OCI-LY1 (cell line): Measurements from ENCODE around the gene SDHAF3.
"Not testable (repeated sequence)": the region's sequence is repeated elsewhere in the genome, so short reads cannot be mapped to it uniquely, and the experiment has no call there.

ENCODE experiments used
- H2AFZ ChIP-seq: fragments of 200-600 bp; sonication (generic), shearing (Covaris generic); 2 replicates; pipeline ENCODE4 v1.6.0; 2014; ENCODE audit warnings: antibody characterized with exemption, mild to moderate bottlenecking, low read length
- H3F3A ChIP-seq: fragments of 200-600 bp; sonication (generic), shearing (Covaris generic); 2 replicates; pipeline ENCODE4 v1.6.0; 2014; ENCODE audit warnings: mild to moderate bottlenecking, antibody characterized with exemption, low read length, moderate library complexity; ENCODE audit not compliant: insufficient read depth
- H3K27ac ChIP-seq: fragments of 200-600 bp; sonication (generic); 2 replicates; pipeline ENCODE4 v1.5.1; 2014; ENCODE audit warnings: low read length, mixed run types, mild to moderate bottlenecking, low read depth; ENCODE audit not compliant: poor library complexity, severe bottlenecking
- H3K27me3 ChIP-seq: fragments of 200-600 bp; sonication (generic); 2 replicates; pipeline ENCODE4 v1.6.0; 2014; ENCODE audit warnings: antibody characterized with exemption, mild to moderate bottlenecking, low read length, moderate library complexity; ENCODE audit not compliant: insufficient read depth
- H3K36me3 ChIP-seq: fragments of 200-600 bp; sonication (generic); 2 replicates; pipeline ENCODE4 v1.6.1; 2014; ENCODE audit warnings: mild to moderate bottlenecking, antibody characterized with exemption, low read length, moderate library complexity, mixed read lengths; ENCODE audit not compliant: insufficient read depth
- H3K4me1 ChIP-seq: fragments of 200-600 bp; sonication (generic); 2 replicates; pipeline ENCODE4 v1.5.1; 2014; ENCODE audit warnings: mild to moderate bottlenecking, low read length, moderate library complexity; ENCODE audit not compliant: insufficient read depth, severe bottlenecking
- H3K4me2 ChIP-seq: fragments of 200-600 bp; sonication (generic), shearing (Covaris generic); 2 replicates; pipeline ENCODE4 v1.6.1; 2014; ENCODE audit warnings: low read length
- H3K4me3 ChIP-seq: fragments of 200-600 bp; sonication (generic); 2 replicates; pipeline ENCODE4 v1.5.1; 2014; ENCODE audit warnings: low read length, low read depth, mild to moderate bottlenecking, mixed read lengths; ENCODE audit not compliant: poor library complexity, severe bottlenecking
- H3K79me2 ChIP-seq: fragments of 200-600 bp; shearing (Covaris generic); 2 replicates; pipeline ENCODE4 v1.6.1; 2016; ENCODE audit warnings: mixed run types, low read length, mixed read lengths; ENCODE audit not compliant: insufficient read depth
- H3K9ac ChIP-seq: fragments of 200-600 bp; sonication (generic), shearing (Covaris generic); 2 replicates; pipeline ENCODE4 v1.6.1; 2014; ENCODE audit warnings: mild to moderate bottlenecking, low read length, mixed read lengths
- H3K9me2 ChIP-seq: fragments of 200-600 bp; sonication (generic), shearing (Covaris generic); 2 replicates; pipeline ENCODE4 v1.6.1; 2014; ENCODE audit warnings: low read depth, mild to moderate bottlenecking, low read length, mixed read lengths
- H3K9me3 ChIP-seq: fragments of 200-600 bp; shearing (Covaris generic); 2 replicates; pipeline ENCODE4 v1.6.1; 2014; ENCODE audit warnings: low read length, mixed read lengths
- H4K20me1 ChIP-seq: fragments of 200-600 bp; sonication (generic), shearing (Covaris generic); 2 replicates; pipeline ENCODE4 v1.6.0; 2016; ENCODE audit warnings: mild to moderate bottlenecking, low read length; ENCODE audit not compliant: insufficient read depth
- CTCF ChIP-seq: fragments of 200-600 bp; sonication (generic), shearing (Covaris generic); IDR thresholded peaks from 2 replicates; pipeline ENCODE4 v1.5.1; 2017; ENCODE audit warnings: mild to moderate bottlenecking, antibody characterized with exemption, low read length, moderate library complexity, mixed read lengths
- EZH2 ChIP-seq: fragments of 200-600 bp; sonication (generic), shearing (Covaris generic); IDR thresholded peaks from 2 replicates; pipeline ENCODE4 v1.8.0; 2017; ENCODE audit warnings: borderline replicate concordance, mixed run types, mild to moderate bottlenecking, antibody characterized with exemption, low read length, moderate library complexity, mixed read lengths

Gene SDHAF3

GRCh38 chr7:97155897-97156418 is 38.5 kb downstream of the SDHAF3 start:
- H3K4me1 ChIP-seq: no peaks in the 10 kb centered on the region

GRCh38 chr7:97159984-97160383 is 42.5 kb downstream of the SDHAF3 start:
- H3K4me1 ChIP-seq, H3K9ac ChIP-seq, H3K4me2 ChIP-seq, H3K27me3 ChIP-seq, H3K27ac ChIP-seq, H3K9me3 ChIP-seq, H3K9me2 ChIP-seq, H3K4me3 ChIP-seq, H2AFZ ChIP-seq, H3F3A ChIP-seq, H4K20me1 ChIP-seq: not testable (repeated sequence)
- peaks cover 62% of the 10 kb centered on the region for H3K36me3 ChIP-seq
- peaks cover 15% of the 10 kb centered on the region; the same call in 1 of the 2 replicates for H3K79me2 ChIP-seq

More at GRCh38 chr7:97155897-97156418, 38.5 kb downstream of the SDHAF3 start:
- H3K4me2 ChIP-seq: no peak overlapping the region
- peaks cover 53% of the 10 kb centered on the region for H3K36me3 ChIP-seq
- no peaks in the 10 kb centered on the region for H3F3A ChIP-seq
- no peak overlapping the region for H3K27ac ChIP-seq
- no peak overlapping the region for H3K4me3 ChIP-seq
- H4K20me1 ChIP-seq: no peaks in the 10 kb centered on the region; the same call in 1 of the 2 replicates
- no peaks in the 10 kb centered on the region for H3K27me3 ChIP-seq
- no peak overlapping the region for H2AFZ ChIP-seq
- no peaks in the 10 kb centered on the region for H3K9me2 ChIP-seq
- H3K79me2 ChIP-seq: peaks cover 23% of the 10 kb centered on the region; the same call in 1 of the 2 replicates
- H3K9ac ChIP-seq: no peak overlapping the region
- peaks cover 8% of the 10 kb centered on the region; the same call in 1 of the 2 replicates for H3K9me3 ChIP-seq
- TF ChIP-seq EZH2: no peak
- TF ChIP-seq CTCF: no peak

GRCh38 chr7:97161609-97162008 is 44.1 kb downstream of the SDHAF3 start:
- not testable (repeated sequence) for H3K9me2 ChIP-seq, H3K79me2 ChIP-seq, H3K27me3 ChIP-seq, H3K4me2 ChIP-seq, H3K9ac ChIP-seq, H3F3A ChIP-seq, H2AFZ ChIP-seq, H4K20me1 ChIP-seq, H3K27ac ChIP-seq, H3K4me3 ChIP-seq, H3K4me1 ChIP-seq
- Histone ChIP-seq H3K36me3 (peaks cover 65% of the 10 kb centered on the region), H3K9me3 (peaks cover 11% of the 10 kb centered on the region)

- Histone ChIP-seq H3K4me2 (no peak overlapping the region), H4K20me1 (no peaks in the 10 kb centered on the region), H3K4me1 (no peaks in the 10 kb centered on the region), H3K36me3 (peaks cover 54% of the 10 kb centered on the region), H3K9me2 (no peaks in the 10 kb centered on the region), H2AFZ (no peak overlapping the region), H3K9me3 (peaks cover 15% of the 10 kb centered on the region), H3K4me3 (no peak overlapping the region), H3K27ac (no peak overlapping the region), H3F3A (no peaks in the 10 kb centered on the region), H3K9ac (no peak overlapping the region), H3K79me2 (peaks cover 8% of the 10 kb centered on the region; the same call in 1 of the 2 replicates), H3K27me3 (no peaks in the 10 kb centered on the region)
- TF ChIP-seq CTCF (no peak), EZH2 (no peak)
Measured at GRCh38 chr7:97166308-97166707, 48.8 kb downstream of the SDHAF3 start.
